Measurements from ENCODE around the gene IFT20. TPM values are rescaled to one million over a fixed set of nuclear protein-coding genes. Genes with fewer than 3 reads are reported as not detected.

IFT20 gene
- total and polyA plus RNA-seq, 2 donors, result 44.6 to 82.5 TPM

GRCh38 chr17:28290703-28291102, 44.6 kb downstream of the IFT20 start:
- no peak for DNase-seq (ENCODE audit: low read depth in 6 of 9, low spot score in 9 of 9)
- no peaks in the 10 kb centered on the region for H3K9me3 ChIP-seq (ENCODE audit: control insufficient read depth in 2 of 2, insufficient read depth in 1 of 2, low read length in 1 of 2)
- peaks cover 0 to 13% of the 10 kb centered on the region in 2 donors for H3K27me3 ChIP-seq (ENCODE audit: control insufficient read depth in 2 of 2, insufficient read depth in 1 of 2, low read length in 1 of 2)
- no peak overlapping the region for H3K4me3 ChIP-seq (ENCODE audit: low read length in 2 of 2)
- no peak overlapping the region for H3K27ac ChIP-seq (ENCODE audit: low read depth in 1 of 2, low read length in 1 of 2)
- H3K36me3 ChIP-seq (ENCODE audit: control insufficient read depth in 2 of 2, insufficient read depth in 2 of 2, low read length in 1 of 2), result no peaks in the 10 kb centered on the region
- no peaks in the 10 kb centered on the region for H3K4me1 ChIP-seq (ENCODE audit: control insufficient read depth in 2 of 2, insufficient read depth in 2 of 2, low read length in 2 of 2)
- WGBS, result 93% methylated on average over 2 of the region's 2 CpGs

DNA sequence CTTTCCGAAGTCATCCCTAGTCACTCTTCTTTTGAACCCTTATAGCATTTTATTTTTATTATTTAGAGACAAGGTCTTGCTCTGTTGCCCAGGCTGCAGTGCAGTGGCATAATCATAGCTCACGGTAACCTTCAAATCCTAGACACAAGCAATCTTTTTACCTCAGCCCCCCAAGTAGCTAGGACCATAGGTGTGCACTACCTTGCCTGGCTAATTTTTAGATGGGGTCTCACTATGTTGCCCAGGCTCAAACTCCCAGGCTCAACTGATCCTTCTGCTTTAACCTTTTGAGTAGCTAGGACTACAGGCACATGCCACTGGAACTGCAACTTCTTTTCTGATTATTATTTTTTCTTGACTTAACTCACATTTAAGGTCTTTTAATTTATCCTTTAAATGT, 49.3 kb downstream of the IFT20 start:
- Histone ChIP-seq H3K27ac (ENCODE audit: low read depth in 1 of 2, low read length in 1 of 2) (no peak overlapping the region), H3K27me3 (ENCODE audit: control insufficient read depth in 2 of 2, insufficient read depth in 1 of 2, low read length in 1 of 2) (peaks cover 2 to 16% of the 10 kb centered on the region in 2 donors), H3K4me3 (ENCODE audit: low read length in 2 of 2) (no peak overlapping the region), H3K9me3 (ENCODE audit: control insufficient read depth in 2 of 2, insufficient read depth in 1 of 2, low read length in 1 of 2) (no peaks in the 10 kb centered on the region), H3K36me3 (ENCODE audit: control insufficient read depth in 2 of 2, insufficient read depth in 2 of 2, low read length in 1 of 2) (no peaks in the 10 kb centered on the region), H3K4me1 (ENCODE audit: control insufficient read depth in 2 of 2, insufficient read depth in 2 of 2, low read length in 2 of 2) (no peaks in the 10 kb centered on the region)
- 50% methylated on average over 2 of the region's 2 CpGs for WGBS
- DNase-seq (ENCODE audit: low read depth in 6 of 9, low spot score in 9 of 9), result no peak

GRCh38 chr17:28282596-28282995, 52.7 kb downstream of the IFT20 start:
- WGBS, result 89% methylated on average over 7 of the region's 7 CpGs
- H3K27ac ChIP-seq (ENCODE audit: low read depth in 1 of 2, low read length in 1 of 2), result no peak overlapping the region
- H3K4me1 ChIP-seq (ENCODE audit: control insufficient read depth in 2 of 2, insufficient read depth in 2 of 2, low read length in 2 of 2), result no peaks in the 10 kb centered on the region
- no peak for DNase-seq (ENCODE audit: low read depth in 6 of 9, low spot score in 9 of 9)
- H3K4me3 ChIP-seq (ENCODE audit: low read length in 2 of 2), result no peak overlapping the region
- H3K9me3 ChIP-seq (ENCODE audit: control insufficient read depth in 2 of 2, insufficient read depth in 1 of 2, low read length in 1 of 2), result no peaks in the 10 kb centered on the region
- H3K27me3 ChIP-seq (ENCODE audit: control insufficient read depth in 2 of 2, insufficient read depth in 1 of 2, low read length in 1 of 2), result peaks cover 2 to 26% of the 10 kb centered on the region in 2 donors
- no peaks in the 10 kb centered on the region for H3K36me3 ChIP-seq (ENCODE audit: control insufficient read depth in 2 of 2, insufficient read depth in 2 of 2, low read length in 1 of 2)

DNA sequence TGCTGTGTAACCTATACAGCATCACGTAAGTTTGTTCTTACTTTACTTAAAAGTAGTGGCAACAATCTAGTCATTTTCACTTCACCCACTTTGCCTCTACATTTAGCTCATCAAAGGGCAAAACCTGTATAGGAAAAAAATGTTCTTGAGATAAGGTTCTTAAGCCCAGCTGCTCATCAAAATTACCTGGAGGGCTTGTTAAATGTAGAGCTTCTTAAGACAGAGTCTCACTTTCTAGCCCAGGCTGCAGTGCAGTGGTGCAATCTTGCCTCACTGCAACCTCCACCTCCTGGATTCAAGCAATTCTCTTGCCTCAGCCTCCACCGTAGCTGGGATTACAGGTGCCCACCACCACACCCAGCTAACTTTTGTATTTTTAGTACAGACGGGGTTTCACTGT, 54.4 kb downstream of the IFT20 start:
- DNase-seq (ENCODE audit: low read depth in 6 of 9, low spot score in 9 of 9), result no peak
- H3K4me3 ChIP-seq (ENCODE audit: low read length in 2 of 2), result no peak overlapping the region
- no peak overlapping the region for H3K27ac ChIP-seq (ENCODE audit: low read depth in 1 of 2, low read length in 1 of 2)
- H3K36me3 ChIP-seq (ENCODE audit: control insufficient read depth in 2 of 2, insufficient read depth in 2 of 2, low read length in 1 of 2), result no peaks in the 10 kb centered on the region
- no peaks in the 10 kb centered on the region for H3K4me1 ChIP-seq (ENCODE audit: control insufficient read depth in 2 of 2, insufficient read depth in 2 of 2, low read length in 2 of 2)
- no peaks in the 10 kb centered on the region for H3K9me3 ChIP-seq (ENCODE audit: control insufficient read depth in 2 of 2, insufficient read depth in 1 of 2, low read length in 1 of 2)
- H3K27me3 ChIP-seq (ENCODE audit: control insufficient read depth in 2 of 2, insufficient read depth in 1 of 2, low read length in 1 of 2), result peaks cover 7 to 37% of the 10 kb centered on the region in 2 donors
- WGBS, result 96% methylated on average over 3 of the region's 3 CpGs

DNA sequence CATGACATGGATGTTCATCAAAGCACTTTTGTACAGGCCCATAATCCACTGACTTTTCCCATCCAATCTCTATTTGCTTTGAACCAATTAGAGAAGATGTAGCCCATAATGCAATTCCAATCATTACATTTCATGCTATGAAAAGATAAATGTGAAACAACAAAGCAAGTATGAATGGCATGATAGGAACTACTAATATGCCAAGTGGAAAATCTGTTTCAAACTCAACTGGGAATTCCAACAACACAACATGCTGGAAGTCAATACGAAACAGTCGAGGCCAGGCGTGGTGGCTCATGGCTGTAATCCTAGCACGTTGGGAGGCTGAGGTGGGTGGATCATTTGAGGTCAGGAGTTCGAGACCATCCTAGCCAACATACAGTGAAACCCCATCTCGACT, 55.9 kb downstream of the IFT20 start:
- WGBS, result 95% methylated on average over 6 of the region's 6 CpGs
- Histone ChIP-seq H3K4me3 (ENCODE audit: low read length in 2 of 2) (no peak overlapping the region), H3K4me1 (ENCODE audit: control insufficient read depth in 2 of 2, insufficient read depth in 2 of 2, low read length in 2 of 2) (no peaks in the 10 kb centered on the region), H3K36me3 (ENCODE audit: control insufficient read depth in 2 of 2, insufficient read depth in 2 of 2, low read length in 1 of 2) (no peaks in the 10 kb centered on the region), H3K27me3 (ENCODE audit: control insufficient read depth in 2 of 2, insufficient read depth in 1 of 2, low read length in 1 of 2) (peaks cover 12 to 42% of the 10 kb centered on the region in 2 donors), H3K9me3 (ENCODE audit: control insufficient read depth in 2 of 2, insufficient read depth in 1 of 2, low read length in 1 of 2) (no peaks in the 10 kb centered on the region), H3K27ac (ENCODE audit: low read depth in 1 of 2, low read length in 1 of 2) (no peak overlapping the region)
- no peak for DNase-seq (ENCODE audit: low read depth in 6 of 9, low spot score in 9 of 9)

Other genes starting within 250 kb of the IFT20 start
- 17.2 TPM for gene TMEM97, start 16.3 kb downstream of the IFT20 start, total RNA-seq
- 3.3 TPM for gene TMEM97, start 16.3 kb downstream of the IFT20 start, polyA plus RNA-seq
- gene TNFAIP1, start 289 bp upstream of the IFT20 start, total RNA-seq, result 11.3 TPM
- gene TNFAIP1, start 289 bp upstream of the IFT20 start, polyA plus RNA-seq, result 19.4 TPM
- 52.5 TPM for gene POLDIP2, start 22.1 kb upstream of the IFT20 start, total RNA-seq
- 37.6 TPM for gene POLDIP2, start 22.1 kb upstream of the IFT20 start, polyA plus RNA-seq
- not detected for gene SEBOX, start 29.7 kb upstream of the IFT20 start, total RNA-seq
- gene SEBOX, start 29.7 kb upstream of the IFT20 start, polyA plus RNA-seq, result not detected
- 0.09 TPM for gene VTN, start 34.8 kb upstream of the IFT20 start, total RNA-seq
- 0.59 TPM for gene VTN, start 34.8 kb upstream of the IFT20 start, polyA plus RNA-seq
- gene SARM1, start 36.2 kb upstream of the IFT20 start, total RNA-seq, result 1.2 TPM
- 5.4 TPM for gene SARM1, start 36.2 kb upstream of the IFT20 start, polyA plus RNA-seq
- gene SLC46A1, start 70.7 kb upstream of the IFT20 start, total RNA-seq, result 13.1 TPM
- 10.5 TPM for gene SLC46A1, start 70.7 kb upstream of the IFT20 start, polyA plus RNA-seq
- gene SLC13A2, start 138.2 kb upstream of the IFT20 start, total RNA-seq, result not detected
- 0.09 TPM for gene SLC13A2, start 138.2 kb upstream of the IFT20 start, polyA plus RNA-seq
- gene FOXN1, start 170.9 kb upstream of the IFT20 start, total RNA-seq, result 5.4 TPM
- gene FOXN1, start 170.9 kb upstream of the IFT20 start, polyA plus RNA-seq, result 6.5 TPM
- 30.4 TPM for gene UNC119, start 217.2 kb upstream of the IFT20 start, total RNA-seq
- 30.6 TPM for gene UNC119, start 217.2 kb upstream of the IFT20 start, polyA plus RNA-seq
- gene PIGS, start 236.1 kb upstream of the IFT20 start, total RNA-seq, result 25.5 TPM
- 19.6 TPM for gene PIGS, start 236.1 kb upstream of the IFT20 start, polyA plus RNA-seq
- gene ALDOC, start 241.4 kb upstream of the IFT20 start, total RNA-seq, result 18.2 TPM
- gene ALDOC, start 241.4 kb upstream of the IFT20 start, polyA plus RNA-seq, result 10.6 TPM

Data from thymus (tissue), 11 donors.